ENCODE measurements around the gene ZDHHC14. TPM values are rescaled to one million over a fixed set of nuclear protein-coding genes. Genes with fewer than 3 reads are reported as not detected.

ZDHHC14 gene
- polyA plus RNA-seq, 6 donors from 2014 or later, result 1.7 to 10.5 (median 4.1) TPM

DNA sequence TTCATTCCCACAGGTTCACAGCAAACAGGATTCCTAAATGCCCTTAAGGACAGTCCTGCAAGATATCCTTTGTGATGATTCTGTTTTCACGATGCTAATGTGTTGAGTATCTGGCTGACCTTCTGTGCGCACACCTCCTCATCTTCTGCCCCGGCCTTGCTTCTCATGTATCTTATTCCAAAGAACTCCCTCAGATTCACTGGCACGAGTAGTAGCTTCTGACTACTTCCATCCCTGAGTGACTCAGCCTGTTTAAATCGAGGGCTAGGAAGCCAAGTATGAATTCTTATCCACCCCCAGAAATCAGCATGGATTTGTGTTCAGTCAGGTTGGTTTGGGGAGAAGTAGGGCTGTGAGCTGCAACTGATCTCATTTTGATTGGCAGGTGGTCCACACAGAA lies 251.8 kb downstream of the ZDHHC14 start:
- H3K36me3 Mint-ChIP-seq, result peaks cover 10 to 20% of the 10 kb centered on the region in 2 donors
- ATAC-seq (ENCODE audit: low read depth in 2 of 2) (no peak), DNase-seq (no peak)
- H3K27me3 Mint-ChIP-seq, result peaks cover 0 to 3% (median 0%) of the 10 kb centered on the region in 3 donors
- no peak overlapping the region for H3K27ac Mint-ChIP-seq
- no peak overlapping the region for H3K4me3 Mint-ChIP-seq
- peaks cover 0 to 20% (median 6%) of the 10 kb centered on the region in 3 donors for H3K4me1 Mint-ChIP-seq
- H3K9me3 Mint-ChIP-seq, result no peaks in the 10 kb centered on the region

DNA sequence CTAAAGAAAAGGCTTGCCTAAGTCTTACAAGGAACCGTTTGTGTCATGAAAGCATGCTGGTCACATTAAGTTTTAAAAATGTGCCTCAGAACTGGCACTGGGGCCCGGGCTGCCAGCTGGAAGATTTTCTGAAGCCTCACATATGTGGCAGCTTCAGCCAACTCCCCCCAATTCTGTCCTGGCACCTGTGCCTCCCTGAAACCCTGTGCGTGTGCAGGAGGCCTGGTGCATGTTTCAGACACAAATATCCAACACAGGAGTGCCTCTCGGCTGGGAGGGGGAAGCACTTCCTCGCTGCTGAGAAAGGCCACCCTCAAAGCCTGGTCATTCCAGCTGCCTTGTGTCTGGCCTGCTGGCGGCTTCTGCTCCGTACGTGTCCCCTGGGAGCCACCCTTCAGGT lies 253.6 kb downstream of the ZDHHC14 start:
- peaks cover 0 to 6% (median 0%) of the 10 kb centered on the region in 3 donors for H3K27me3 Mint-ChIP-seq
- no peak for DNase-seq
- H3K9me3 Mint-ChIP-seq, result no peaks in the 10 kb centered on the region
- no peak overlapping the region for H3K27ac Mint-ChIP-seq
- no peak overlapping the region for H3K4me3 Mint-ChIP-seq
- no peak for ATAC-seq (ENCODE audit: low read depth in 2 of 2)
- H3K36me3 Mint-ChIP-seq, result peaks cover 10 to 20% of the 10 kb centered on the region in 2 donors
- H3K4me1 Mint-ChIP-seq, result peaks cover 0 to 19% (median 3%) of the 10 kb centered on the region in 3 donors

GRCh38 chr6:157635388-157636244 lies 254.6 kb downstream of the ZDHHC14 start:
- H3K27ac Mint-ChIP-seq, result no peak overlapping the region
- H3K4me1 Mint-ChIP-seq, result peaks cover 0 to 27% (median 6%) of the 10 kb centered on the region in 3 donors

GRCh38 chr6:157637516-157637915 lies 256.5 kb downstream of the ZDHHC14 start:
- Mint-ChIP-seq H3K27ac (no peak overlapping the region), H3K36me3 (peaks cover 10 to 19% of the 10 kb centered on the region in 2 donors), H3K27me3 (peaks cover 0 to 16% (median 0%) of the 10 kb centered on the region in 3 donors), H3K4me1 (peaks cover 0 to 28% (median 6%) of the 10 kb centered on the region in 3 donors), H3K4me3 (peak overlapping the region in 1 of 8 donors; percentile 22), H3K9me3 (no peaks in the 10 kb centered on the region)
- no peak for DNase-seq
- no peak for ATAC-seq (ENCODE audit: low read depth in 2 of 2)

More at GRCh38 chr6:157635388-157636244, 254.6 kb downstream of the ZDHHC14 start:
- no peaks in the 10 kb centered on the region for H3K9me3 Mint-ChIP-seq
- peaks cover 10 to 20% of the 10 kb centered on the region in 2 donors for H3K36me3 Mint-ChIP-seq
- no peak for DNase-seq
- ATAC-seq (ENCODE audit: low read depth in 2 of 2), result no peak
- no peak overlapping the region for H3K4me3 Mint-ChIP-seq
- peaks cover 0 to 11% (median 0%) of the 10 kb centered on the region in 3 donors for H3K27me3 Mint-ChIP-seq

DNA sequence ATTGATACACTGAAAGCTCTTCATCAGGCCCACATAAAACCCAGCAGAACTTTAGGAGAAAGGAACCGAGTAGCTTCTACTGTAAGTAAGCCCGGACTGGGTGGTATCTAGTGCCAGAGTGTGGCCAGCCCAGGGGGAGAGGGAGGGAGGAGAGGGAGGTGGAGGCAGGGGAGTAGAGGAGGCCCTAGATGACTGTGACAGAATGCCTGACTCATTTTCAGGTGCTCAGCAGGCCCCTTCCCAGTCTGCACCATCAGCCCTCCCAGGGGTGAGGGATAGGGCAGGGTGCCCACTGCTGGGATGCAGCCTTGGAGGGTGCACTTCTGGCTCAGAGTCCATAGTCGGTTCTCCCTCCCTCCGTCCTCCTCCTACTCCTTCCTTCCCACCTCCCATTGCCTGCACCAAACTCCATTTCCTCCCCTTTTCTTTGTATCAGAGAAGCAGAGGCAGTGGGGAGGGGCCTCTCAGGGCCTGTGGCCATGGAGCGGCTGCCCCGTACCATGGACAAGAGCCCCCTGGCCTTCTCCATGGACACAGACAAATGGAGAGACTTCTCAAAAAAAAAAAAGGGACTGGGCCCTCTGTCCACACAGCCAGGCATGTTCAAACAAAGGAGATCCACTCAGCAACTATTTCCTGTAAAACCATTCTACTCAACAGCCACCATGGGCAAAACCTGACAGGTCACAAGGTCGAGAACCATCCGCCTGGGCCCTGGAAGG lies 257.1 kb downstream of the ZDHHC14 start:
- ATAC-seq (ENCODE audit: low read depth in 2 of 2) (no peak), DNase-seq (no peak)
- Mint-ChIP-seq H3K9me3 (no peaks in the 10 kb centered on the region), H3K4me1 (peaks cover 0 to 28% (median 6%) of the 10 kb centered on the region in 3 donors), H3K27me3 (peaks cover 0 to 16% (median 0%) of the 10 kb centered on the region in 3 donors), H3K4me3 (peak overlapping the region in 1 of 8 donors; percentile 22), H3K36me3 (peaks cover 10 to 13% of the 10 kb centered on the region in 2 donors), H3K27ac (no peak overlapping the region)

DNA sequence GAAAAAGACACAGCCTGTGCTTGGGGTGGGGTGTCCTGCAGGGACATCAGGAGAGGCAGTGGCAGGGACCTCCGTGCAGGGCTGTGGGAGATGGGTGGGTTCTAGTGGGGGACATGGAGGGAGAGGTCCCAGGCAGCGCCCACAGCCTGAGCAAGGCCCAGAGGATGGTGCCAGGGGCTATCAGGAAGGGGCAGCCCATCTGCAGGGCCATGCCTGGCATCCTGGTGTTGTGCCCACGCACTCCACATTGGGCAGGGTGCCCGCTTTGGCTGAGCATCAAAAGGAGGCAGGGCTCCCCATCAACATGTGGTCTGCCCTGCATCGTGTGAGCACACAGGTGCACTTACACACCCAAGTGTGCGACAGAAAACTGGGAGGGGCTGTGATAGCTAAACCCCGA lies 257.8 kb downstream of the ZDHHC14 start:
- Mint-ChIP-seq H3K4me1 (peaks cover 0 to 28% (median 7%) of the 10 kb centered on the region in 3 donors), H3K27me3 (peaks cover 0 to 17% (median 0%) of the 10 kb centered on the region in 3 donors), H3K4me3 (no peak overlapping the region), H3K9me3 (no peaks in the 10 kb centered on the region), H3K27ac (peak overlapping the region in 2 of 6 donors; percentile 32 to 86), H3K36me3 (peaks cover 10 to 12% of the 10 kb centered on the region in 2 donors)
- ATAC-seq (ENCODE audit: low read depth in 2 of 2), result no peak
- no peak for DNase-seq

GRCh38 chr6:157640746-157641451 lies 259.9 kb downstream of the ZDHHC14 start:
- H3K4me3 Mint-ChIP-seq, result no peak overlapping the region
- peak overlapping the region in 1 of 6 donors; percentile 25 for H3K27ac Mint-ChIP-seq
- peaks cover 4 to 38% (median 14%) of the 10 kb centered on the region in 3 donors for H3K4me1 Mint-ChIP-seq
- ATAC-seq (ENCODE audit: low read depth in 2 of 2), result no peak
- peaks cover 13 to 19% of the 10 kb centered on the region in 2 donors for H3K36me3 Mint-ChIP-seq
- no peak for DNase-seq
- H3K27me3 Mint-ChIP-seq, result peaks cover 0 to 26% (median 0%) of the 10 kb centered on the region in 3 donors
- H3K9me3 Mint-ChIP-seq, result no peaks in the 10 kb centered on the region

- no peak overlapping the region for H3K4me3 Mint-ChIP-seq
- H3K36me3 Mint-ChIP-seq, result peaks cover 8 to 18% of the 10 kb centered on the region in 2 donors
- H3K4me1 Mint-ChIP-seq, result peaks cover 4 to 39% (median 17%) of the 10 kb centered on the region in 3 donors
- H3K9me3 Mint-ChIP-seq, result no peaks in the 10 kb centered on the region
- ATAC-seq (ENCODE audit: low read depth in 2 of 2), result no peak
- H3K27me3 Mint-ChIP-seq, result peaks cover 0 to 28% (median 0%) of the 10 kb centered on the region in 3 donors
- peak overlapping the region in 2 of 6 donors; percentile 4 to 31 for H3K27ac Mint-ChIP-seq
- no peak for DNase-seq
Measured at GRCh38 chr6:157641837-157642236, 260.8 kb downstream of the ZDHHC14 start.

- Mint-ChIP-seq H3K4me1 (peaks cover 10 to 46% (median 21%) of the 10 kb centered on the region in 3 donors), H3K4me3 (no peak overlapping the region), H3K27me3 (peaks cover 0 to 26% (median 0%) of the 10 kb centered on the region in 3 donors), H3K9me3 (no peaks in the 10 kb centered on the region), H3K27ac (peak overlapping the region in 1 of 6 donors; percentile 8), H3K36me3 (peaks cover 11% of the 10 kb centered on the region in 2 donors)
- ATAC-seq (ENCODE audit: low read depth in 2 of 2), result no peak
- no peak for DNase-seq
Measured at GRCh38 chr6:157642736-157643135, 261.7 kb downstream of the ZDHHC14 start.

DNA sequence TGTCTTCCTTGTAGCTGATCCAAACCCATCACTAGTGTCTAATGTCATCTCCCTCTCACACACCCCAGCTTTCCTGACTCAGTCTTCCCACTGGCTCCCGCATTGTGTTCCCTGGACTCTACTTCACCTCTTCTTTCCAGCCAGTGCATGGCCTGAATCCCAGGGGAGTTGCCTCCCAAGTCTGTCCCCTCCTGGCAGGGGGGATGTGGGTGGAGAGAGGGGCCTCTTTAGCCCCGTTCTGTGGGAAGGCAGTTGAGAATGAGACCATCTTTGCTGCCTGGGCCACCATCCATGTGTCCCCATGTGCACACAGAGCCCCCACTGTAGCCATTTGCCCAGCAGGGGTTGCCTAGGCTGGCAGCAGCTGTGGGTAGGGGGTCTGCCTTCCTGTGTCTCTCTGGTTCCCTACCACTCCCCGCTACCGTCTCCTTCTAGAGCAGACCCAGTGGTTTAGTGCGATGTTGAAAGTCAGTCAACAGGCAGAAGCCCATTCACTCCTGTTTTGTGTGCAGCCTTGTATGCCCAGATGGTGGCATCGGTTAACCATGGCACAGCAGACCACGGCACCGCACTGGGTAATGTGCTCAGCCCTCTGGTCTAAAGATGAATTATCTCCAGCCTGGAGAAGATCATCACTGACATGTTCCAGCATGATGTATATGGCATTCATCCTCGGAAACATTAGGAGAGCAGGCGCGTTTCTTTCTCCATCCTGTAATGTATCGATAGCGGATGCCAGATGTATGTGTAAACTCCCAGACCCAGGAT lies 263.2 kb downstream of the ZDHHC14 start:
- peaks cover 11 to 15% of the 10 kb centered on the region in 2 donors for H3K36me3 Mint-ChIP-seq
- peaks cover 0 to 24% (median 0%) of the 10 kb centered on the region in 3 donors for H3K27me3 Mint-ChIP-seq
- no peak for DNase-seq
- ATAC-seq (ENCODE audit: low read depth in 2 of 2), result no peak
- peaks cover 11 to 35% (median 21%) of the 10 kb centered on the region in 3 donors for H3K4me1 Mint-ChIP-seq
- no peaks in the 10 kb centered on the region for H3K9me3 Mint-ChIP-seq
- peak overlapping the region in 5 of 6 donors; percentile 10 to 87 (median 76) for H3K27ac Mint-ChIP-seq
- H3K4me3 Mint-ChIP-seq, result no peak overlapping the region

DNA sequence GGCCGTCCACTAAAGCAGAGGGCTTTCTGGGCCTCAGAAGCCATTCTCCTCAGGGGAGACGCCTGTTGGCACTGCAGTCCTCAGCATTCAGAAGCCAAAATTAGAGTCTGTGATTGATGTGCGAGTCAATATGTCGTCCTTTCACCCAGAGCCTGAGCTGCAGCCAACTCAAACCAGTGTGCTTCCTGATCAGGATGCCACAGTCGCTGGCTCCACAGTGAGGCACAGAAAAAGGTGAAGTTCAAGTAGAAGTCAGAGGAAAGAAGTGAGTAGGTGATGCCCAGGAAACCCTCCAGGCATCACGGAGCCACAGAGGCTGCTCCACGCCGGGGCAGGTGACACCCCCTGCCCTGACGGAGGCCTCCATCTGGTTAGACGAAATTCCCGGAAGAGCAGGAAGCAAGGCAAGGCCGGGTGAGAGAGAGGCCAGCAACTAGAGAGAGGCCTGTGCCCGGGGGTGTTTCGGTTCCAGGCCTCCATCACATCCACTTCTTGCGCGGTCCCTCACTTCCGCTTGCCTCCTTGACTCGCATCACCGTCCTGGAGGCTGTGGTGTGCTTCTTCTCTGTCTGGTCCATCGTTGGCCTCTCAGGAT lies 264.3 kb downstream of the ZDHHC14 start:
- H3K9me3 Mint-ChIP-seq, result no peaks in the 10 kb centered on the region
- ATAC-seq (ENCODE audit: low read depth in 2 of 2), result no peak

GRCh38 chr6:157646012-157646411 lies 265.0 kb downstream of the ZDHHC14 start:
- H3K9me3 Mint-ChIP-seq, result no peaks in the 10 kb centered on the region
- H3K4me1 Mint-ChIP-seq, result peaks cover 11 to 19% (median 15%) of the 10 kb centered on the region in 3 donors
- DNase-seq (no peak), ATAC-seq (ENCODE audit: low read depth in 2 of 2) (no peak)
- H3K27me3 Mint-ChIP-seq, result peaks cover 0 to 17% (median 0%) of the 10 kb centered on the region in 3 donors
- H3K4me3 Mint-ChIP-seq, result peak overlapping the region in 1 of 8 donors; percentile 29
- H3K36me3 Mint-ChIP-seq, result peaks cover 11 to 15% of the 10 kb centered on the region in 2 donors
- peak overlapping the region in 4 of 6 donors; percentile 34 to 68 (median 48) for H3K27ac Mint-ChIP-seq

More for the DNA sequence above, 264.3 kb downstream of the ZDHHC14 start:
- H3K27me3 Mint-ChIP-seq, result peaks cover 0 to 17% (median 0%) of the 10 kb centered on the region in 3 donors
- peak overlapping the region in 2 of 8 donors; percentile 20 to 33 for H3K4me3 Mint-ChIP-seq
- H3K4me1 Mint-ChIP-seq, result peaks cover 11 to 24% (median 15%) of the 10 kb centered on the region in 3 donors
- peaks cover 11 to 15% of the 10 kb centered on the region in 2 donors for H3K36me3 Mint-ChIP-seq
- peak overlapping the region in 3 of 6 donors; percentile 9 to 60 (median 34) for H3K27ac Mint-ChIP-seq
- DNase-seq, result no peak
